ENCODE data around the gene NMNAT3. TPM values are rescaled to one million over a fixed set of nuclear protein-coding genes. Genes with fewer than 3 reads are reported as not detected.

Gene NMNAT3
- polyA plus RNA-seq, 1 of the 3 experiments (the other 2 are of a cell fraction): not detected

DNA sequence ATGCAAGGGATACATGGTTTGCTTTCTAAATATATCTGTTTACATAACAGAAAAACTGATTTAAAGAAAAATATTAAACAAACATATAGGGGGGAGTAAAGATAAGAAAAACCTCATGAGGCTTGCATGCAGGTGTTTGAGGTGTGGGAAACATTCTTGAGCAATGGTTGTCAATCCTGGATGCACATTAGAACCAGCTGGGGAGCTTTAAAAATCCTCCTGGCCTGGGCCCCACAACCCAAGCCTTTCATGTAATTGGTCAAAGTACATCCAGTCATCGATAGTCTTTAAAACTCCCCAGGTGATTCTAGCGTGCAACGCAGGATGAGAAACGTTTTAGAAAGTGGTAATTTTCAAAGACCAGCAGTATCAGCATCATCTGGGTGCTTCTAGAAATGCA, 18.3 kb downstream of the NMNAT3 start (continued):
- no peak for TF ChIP-seq CHD2 (IDR thresholded peaks at IDR 0.05; ENCODE audit: low read length, partially characterized antibody)
- TF ChIP-seq ELF1 (IDR thresholded peaks at IDR 0.05): no peak
- TF ChIP-seq, protein P1, sequence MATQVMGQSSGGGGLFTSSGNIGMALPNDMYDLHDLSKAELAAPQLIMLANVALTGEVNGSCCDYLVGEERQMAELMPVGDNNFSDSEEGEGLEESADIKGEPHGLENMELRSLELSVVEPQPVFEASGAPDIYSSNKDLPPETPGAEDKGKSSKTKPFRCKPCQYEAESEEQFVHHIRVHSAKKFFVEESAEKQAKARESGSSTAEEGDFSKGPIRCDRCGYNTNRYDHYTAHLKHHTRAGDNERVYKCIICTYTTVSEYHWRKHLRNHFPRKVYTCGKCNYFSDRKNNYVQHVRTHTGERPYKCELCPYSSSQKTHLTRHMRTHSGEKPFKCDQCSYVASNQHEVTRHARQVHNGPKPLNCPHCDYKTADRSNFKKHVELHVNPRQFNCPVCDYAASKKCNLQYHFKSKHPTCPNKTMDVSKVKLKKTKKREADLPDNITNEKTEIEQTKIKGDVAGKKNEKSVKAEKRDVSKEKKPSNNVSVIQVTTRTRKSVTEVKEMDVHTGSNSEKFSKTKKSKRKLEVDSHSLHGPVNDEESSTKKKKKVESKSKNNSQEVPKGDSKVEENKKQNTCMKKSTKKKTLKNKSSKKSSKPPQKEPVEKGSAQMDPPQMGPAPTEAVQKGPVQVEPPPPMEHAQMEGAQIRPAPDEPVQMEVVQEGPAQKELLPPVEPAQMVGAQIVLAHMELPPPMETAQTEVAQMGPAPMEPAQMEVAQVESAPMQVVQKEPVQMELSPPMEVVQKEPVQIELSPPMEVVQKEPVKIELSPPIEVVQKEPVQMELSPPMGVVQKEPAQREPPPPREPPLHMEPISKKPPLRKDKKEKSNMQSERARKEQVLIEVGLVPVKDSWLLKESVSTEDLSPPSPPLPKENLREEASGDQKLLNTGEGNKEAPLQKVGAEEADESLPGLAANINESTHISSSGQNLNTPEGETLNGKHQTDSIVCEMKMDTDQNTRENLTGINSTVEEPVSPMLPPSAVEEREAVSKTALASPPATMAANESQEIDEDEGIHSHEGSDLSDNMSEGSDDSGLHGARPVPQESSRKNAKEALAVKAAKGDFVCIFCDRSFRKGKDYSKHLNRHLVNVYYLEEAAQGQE (IDR thresholded peaks at IDR 0.05; ENCODE audit: low read depth, low read length): no peak
- no peak for TF ChIP-seq MXI1 (IDR thresholded peaks at IDR 0.05; ENCODE audit: low read depth, low read length)
- TF ChIP-seq, protein P2, sequence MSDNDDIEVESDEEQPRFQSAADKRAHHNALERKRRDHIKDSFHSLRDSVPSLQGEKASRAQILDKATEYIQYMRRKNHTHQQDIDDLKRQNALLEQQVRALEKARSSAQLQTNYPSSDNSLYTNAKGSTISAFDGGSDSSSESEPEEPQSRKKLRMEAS (IDR thresholded peaks at IDR 0.05; ENCODE audit: low read depth): no peak

DNA sequence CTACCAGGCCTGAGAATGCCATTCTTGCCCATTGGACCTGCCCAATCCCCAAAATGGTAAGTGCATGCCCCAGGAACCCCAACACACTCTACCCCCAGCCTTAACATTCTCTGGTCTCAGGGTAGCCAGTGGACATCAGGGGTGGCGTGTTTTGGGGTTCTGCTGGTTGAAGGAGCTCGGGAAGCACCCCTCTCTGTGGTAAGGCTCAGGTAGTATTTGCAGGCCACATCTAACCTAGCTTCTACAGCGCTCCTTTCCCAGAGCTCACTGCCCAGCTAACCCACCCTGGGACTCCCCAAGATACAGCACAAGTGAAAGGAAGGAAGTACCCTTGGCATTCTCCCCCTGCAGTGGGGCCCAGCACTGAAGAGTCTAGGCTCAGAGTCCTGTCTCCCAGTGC, 19.8 kb downstream of the NMNAT3 start:
- Histone ChIP-seq H3K27ac (ENCODE audit: low read depth in 2 of 2, low read length in 1 of 2) (no peak overlapping the region), H3K9me3 (no peaks in the 10 kb centered on the region), H3K4me1 (ENCODE audit: control insufficient read depth in 1 of 2, insufficient read depth in 2 of 2, low read depth in 1 of 2, low read length in 1 of 2) (no peaks in the 10 kb centered on the region), H3F3A (replicated peaks; ENCODE audit: insufficient read depth) (no peaks in the 10 kb centered on the region), H3K4me3 (ENCODE audit: low read depth in 2 of 2, low read length in 1 of 2) (no peak overlapping the region), H3K36me3 (replicated peaks in 1 of 2; ENCODE audit: control insufficient read depth in 1 of 2, insufficient read depth in 2 of 2, low read length in 1 of 2) (no peaks in the 10 kb centered on the region), H3K9me2 (no peaks in the 10 kb centered on the region), H3K4me2 (no peak overlapping the region), H3K79me2 (ENCODE audit: insufficient read depth) (no peaks in the 10 kb centered on the region), H2AFZ (ENCODE audit: low read depth) (no peak overlapping the region), H3K9ac (no peak overlapping the region), H4K20me1 (ENCODE audit: insufficient read depth) (no peaks in the 10 kb centered on the region), H3K27me3 (ENCODE audit: insufficient read depth) (no peaks in the 10 kb centered on the region)
- ChIA-PET CTCF (no interaction called here), POLR2A (no interaction called here)
- TF ChIP-seq, protein P3, sequence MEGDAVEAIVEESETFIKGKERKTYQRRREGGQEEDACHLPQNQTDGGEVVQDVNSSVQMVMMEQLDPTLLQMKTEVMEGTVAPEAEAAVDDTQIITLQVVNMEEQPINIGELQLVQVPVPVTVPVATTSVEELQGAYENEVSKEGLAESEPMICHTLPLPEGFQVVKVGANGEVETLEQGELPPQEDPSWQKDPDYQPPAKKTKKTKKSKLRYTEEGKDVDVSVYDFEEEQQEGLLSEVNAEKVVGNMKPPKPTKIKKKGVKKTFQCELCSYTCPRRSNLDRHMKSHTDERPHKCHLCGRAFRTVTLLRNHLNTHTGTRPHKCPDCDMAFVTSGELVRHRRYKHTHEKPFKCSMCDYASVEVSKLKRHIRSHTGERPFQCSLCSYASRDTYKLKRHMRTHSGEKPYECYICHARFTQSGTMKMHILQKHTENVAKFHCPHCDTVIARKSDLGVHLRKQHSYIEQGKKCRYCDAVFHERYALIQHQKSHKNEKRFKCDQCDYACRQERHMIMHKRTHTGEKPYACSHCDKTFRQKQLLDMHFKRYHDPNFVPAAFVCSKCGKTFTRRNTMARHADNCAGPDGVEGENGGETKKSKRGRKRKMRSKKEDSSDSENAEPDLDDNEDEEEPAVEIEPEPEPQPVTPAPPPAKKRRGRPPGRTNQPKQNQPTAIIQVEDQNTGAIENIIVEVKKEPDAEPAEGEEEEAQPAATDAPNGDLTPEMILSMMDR (IDR thresholded peaks at IDR 0.05): no peak
- TF ChIP-seq, protein P4, sequence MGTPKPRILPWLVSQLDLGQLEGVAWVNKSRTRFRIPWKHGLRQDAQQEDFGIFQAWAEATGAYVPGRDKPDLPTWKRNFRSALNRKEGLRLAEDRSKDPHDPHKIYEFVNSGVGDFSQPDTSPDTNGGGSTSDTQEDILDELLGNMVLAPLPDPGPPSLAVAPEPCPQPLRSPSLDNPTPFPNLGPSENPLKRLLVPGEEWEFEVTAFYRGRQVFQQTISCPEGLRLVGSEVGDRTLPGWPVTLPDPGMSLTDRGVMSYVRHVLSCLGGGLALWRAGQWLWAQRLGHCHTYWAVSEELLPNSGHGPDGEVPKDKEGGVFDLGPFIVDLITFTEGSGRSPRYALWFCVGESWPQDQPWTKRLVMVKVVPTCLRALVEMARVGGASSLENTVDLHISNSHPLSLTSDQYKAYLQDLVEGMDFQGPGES (IDR thresholded peaks at IDR 0.05; ENCODE audit: low read depth, low read length): no peak
- TF ChIP-seq, protein P5, sequence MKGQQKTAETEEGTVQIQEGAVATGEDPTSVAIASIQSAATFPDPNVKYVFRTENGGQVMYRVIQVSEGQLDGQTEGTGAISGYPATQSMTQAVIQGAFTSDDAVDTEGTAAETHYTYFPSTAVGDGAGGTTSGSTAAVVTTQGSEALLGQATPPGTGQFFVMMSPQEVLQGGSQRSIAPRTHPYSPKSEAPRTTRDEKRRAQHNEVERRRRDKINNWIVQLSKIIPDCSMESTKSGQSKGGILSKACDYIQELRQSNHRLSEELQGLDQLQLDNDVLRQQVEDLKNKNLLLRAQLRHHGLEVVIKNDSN (IDR thresholded peaks at IDR 0.05; ENCODE audit: borderline replicate concordance, low read depth): no peak
- TF ChIP-seq EP300 (IDR thresholded peaks at IDR 0.05; ENCODE audit: borderline replicate concordance in 1 of 2, low read depth in 1 of 2, low read length in 1 of 2) (no peak), RFX5 (IDR thresholded peaks at IDR 0.05; ENCODE audit: low read length) (no peak), TAF1 (IDR thresholded peaks at IDR 0.05; ENCODE audit: borderline replicate concordance, low read depth, low read length) (no peak)
- TF ChIP-seq, protein P6, sequence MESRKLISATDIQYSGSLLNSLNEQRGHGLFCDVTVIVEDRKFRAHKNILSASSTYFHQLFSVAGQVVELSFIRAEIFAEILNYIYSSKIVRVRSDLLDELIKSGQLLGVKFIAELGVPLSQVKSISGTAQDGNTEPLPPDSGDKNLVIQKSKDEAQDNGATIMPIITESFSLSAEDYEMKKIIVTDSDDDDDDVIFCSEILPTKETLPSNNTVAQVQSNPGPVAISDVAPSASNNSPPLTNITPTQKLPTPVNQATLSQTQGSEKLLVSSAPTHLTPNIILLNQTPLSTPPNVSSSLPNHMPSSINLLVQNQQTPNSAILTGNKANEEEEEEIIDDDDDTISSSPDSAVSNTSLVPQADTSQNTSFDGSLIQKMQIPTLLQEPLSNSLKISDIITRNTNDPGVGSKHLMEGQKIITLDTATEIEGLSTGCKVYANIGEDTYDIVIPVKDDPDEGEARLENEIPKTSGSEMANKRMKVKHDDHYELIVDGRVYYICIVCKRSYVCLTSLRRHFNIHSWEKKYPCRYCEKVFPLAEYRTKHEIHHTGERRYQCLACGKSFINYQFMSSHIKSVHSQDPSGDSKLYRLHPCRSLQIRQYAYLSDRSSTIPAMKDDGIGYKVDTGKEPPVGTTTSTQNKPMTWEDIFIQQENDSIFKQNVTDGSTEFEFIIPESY (IDR thresholded peaks at IDR 0.05; ENCODE audit: borderline replicate concordance, low read depth): no peak
- 25% methylated on average over 2 of the region's 3 CpGs for WGBS (ENCODE audit: low lambda C conversion rate)
- no peak for DNase-seq
